SK-N-MC (cell line): ENCODE measurements around the gene SPACDR.

Source experiments
- EZH2 ChIP-seq: fragments of 200-600 bp; sonication (generic); IDR thresholded peaks from one replicate; pipeline ENCODE4 v1.6.1; 2017; ENCODE audit warnings: antibody characterized with exemption
- FOXP2 ChIP-seq: optimal IDR thresholded peaks from 2 replicates; pipeline ENCODE3; 2011; ENCODE audit warnings: mild to moderate bottlenecking, moderate library complexity; ENCODE audit not compliant: insufficient read depth; ENCODE audit errors: extremely low read length, control extremely low read depth
- POLR2AphosphoS5 ChIP-seq: IDR thresholded peaks from 2 replicates; pipeline ENCODE4 v1.6.1; 2012; ENCODE audit warnings: mild to moderate bottlenecking, low read depth, low read length, borderline replicate concordance

- TF ChIP-seq EZH2 (no peak), POLR2AphosphoS5 (no peak), FOXP2 (no peak)
Measured at GRCh38 chr7:100441641-100442535, 22.2 kb downstream of the SPACDR start.
